Endothelial cell of umbilical vein (primary cell): ENCODE results near the gene PTK6. TPM values are rescaled to one million over a fixed set of nuclear protein-coding genes. Genes with fewer than 3 reads are reported as not detected.

Experiments used
- BruUV-seq: library from RNA; stranded (reverse); fragments of 400-500 nt; replicated peaks from 2 replicates; lab custom pipeline; 2021; lab: Mats Ljungman, UMichigan
- CTCF ChIA-PET: fragments of 300-600, 350-600 bp; sonication (Branson Sonifier 250); formaldehyde crosslinking; loops from one replicate; lab custom pipeline; 2021; ENCODE audit warnings: antibody characterized with exemption, inconsistent platforms; lab: Charles Lee
- POLR2A ChIA-PET: fragments of 300-600, 350-600 bp; sonication (Branson Sonifier 250); formaldehyde crosslinking; loops from one replicate; lab custom pipeline; 2021; ENCODE audit warnings: antibody characterized with exemption, inconsistent platforms; lab: Charles Lee
- DNase-seq: peaks from one replicate; pipeline ENCODE4 v3.0.0-alpha.2; 2011; ENCODE audit warnings: low read depth, low spot score
- FAIRE-seq: peaks from 2 replicates; lab custom pipeline; 2011; peaks lifted over from hg19 to GRCh38; lab: Jason Lieb, UNC
- H2AFZ ChIP-seq: 2 replicates; pipeline ENCODE4 v1.6.0; 2012; ENCODE audit warnings: low read depth, low read length, control low read depth, inconsistent platforms
- H3K27ac ChIP-seq: 2 replicates; pipeline ENCODE4 v1.5.1; 2011; ENCODE audit warnings: low read depth, mild to moderate bottlenecking, control low read depth, low read length, moderate library complexity; ENCODE audit not compliant: insufficient read depth
- H3K27me3 ChIP-seq, 2 experiments: 2 replicates each; pipeline versions ENCODE4 v1.6.0 to v1.6.1; 2011; ENCODE audit warnings: low read length in 2 of 2, mixed read lengths in 1 of 2; ENCODE audit not compliant: control insufficient read depth in 2 of 2, insufficient read depth in 2 of 2
- H3K36me3 ChIP-seq, 2 experiments: 2 replicates in 1 of 2; 3 replicates in 1 of 2; pipeline ENCODE4 v1.5.1; 2011; ENCODE audit warnings: low read length in 2 of 2, mild to moderate bottlenecking in 1 of 2, moderate library complexity in 1 of 2; ENCODE audit not compliant: control insufficient read depth in 2 of 2, insufficient read depth in 2 of 2; ENCODE audit errors: extremely low read depth in 1 of 2
- H3K4me1 ChIP-seq: 3 replicates; pipeline ENCODE4 v1.5.1; 2011; ENCODE audit warnings: mild to moderate bottlenecking, low read length; ENCODE audit not compliant: control insufficient read depth, insufficient read depth; ENCODE audit errors: extremely low read depth
- H3K4me2 ChIP-seq: 2 replicates; pipeline ENCODE4 v1.6.1; 2011; ENCODE audit warnings: low read length, control low read depth, mixed read lengths; ENCODE audit not compliant: insufficient read depth
- H3K4me3 ChIP-seq, 3 experiments: fragments of 200-600 bp in 1 of 3; sonication (generic), shearing (Covaris generic) in 1 of 3; replicated peaks in 1 of 3; 2 replicates each; pipeline ENCODE4 v1.5.1; 2011 to 2016; ENCODE audit warnings: control low read depth in 3 of 3, low read length in 3 of 3, mild to moderate bottlenecking in 2 of 3, inconsistent platforms in 1 of 3, low read depth in 1 of 3, moderate library complexity in 1 of 3; ENCODE audit not compliant: insufficient read depth in 1 of 3
- H3K79me2 ChIP-seq: 2 replicates; pipeline ENCODE4 v1.6.0; 2012; ENCODE audit warnings: low read length, inconsistent platforms; ENCODE audit not compliant: control insufficient read depth, insufficient read depth
- H3K9ac ChIP-seq: replicated peaks from 2 replicates; pipeline ENCODE3; 2011; ENCODE audit warnings: low read length, control low read depth; ENCODE audit not compliant: insufficient read depth; ENCODE audit errors: extremely low read depth
- H3K9me1 ChIP-seq: replicated peaks from 3 replicates; pipeline ENCODE4 v1.6.0; 2011; ENCODE audit warnings: mild to moderate bottlenecking, low read length; ENCODE audit not compliant: control insufficient read depth, insufficient read depth; ENCODE audit errors: extremely low read depth
- H3K9me3 ChIP-seq: replicated peaks from 2 replicates; pipeline ENCODE4 v1.5.1; 2012; ENCODE audit warnings: low read length, inconsistent platforms; ENCODE audit not compliant: control insufficient read depth, insufficient read depth
- H4K20me1 ChIP-seq: replicated peaks from 2 replicates; pipeline ENCODE3; 2011; ENCODE audit warnings: mild to moderate bottlenecking, low read length; ENCODE audit not compliant: control insufficient read depth, insufficient read depth; ENCODE audit errors: extremely low read depth
- EZH2 ChIP-seq: IDR thresholded peaks from 2 replicates; pipeline ENCODE4 v1.6.1; 2012; ENCODE audit warnings: borderline replicate concordance, low read depth, mild to moderate bottlenecking, moderate library complexity, low read length, inconsistent platforms; ENCODE audit not compliant: severe bottlenecking
- FOS ChIP-seq: IDR thresholded peaks from 2 replicates; pipeline ENCODE4 v1.6.1; 2011; ENCODE audit warnings: mild to moderate bottlenecking, low read length, moderate library complexity, borderline replicate concordance; ENCODE audit not compliant: insufficient read depth
- GATA2 ChIP-seq: IDR thresholded peaks from 2 replicates; pipeline ENCODE4 v1.7.0; 2011; ENCODE audit warnings: low read depth, mild to moderate bottlenecking, moderate library complexity, mixed read lengths, low read length; ENCODE audit not compliant: insufficient read length, insufficient read depth
- JUN ChIP-seq: IDR thresholded peaks from 2 replicates; pipeline ENCODE4 v1.6.1; 2011; ENCODE audit warnings: borderline replicate concordance, low read depth; ENCODE audit not compliant: insufficient read length, insufficient read depth
- MYC ChIP-seq: IDR thresholded peaks from one replicate; pipeline ENCODE4 v1.6.1; 2011; ENCODE audit warnings: mild to moderate bottlenecking, low read depth, low read length
- POLR2A ChIP-seq: IDR thresholded peaks from 2 replicates; pipeline ENCODE4 v1.6.1; 2012; ENCODE audit warnings: low read depth, mild to moderate bottlenecking, control low read depth, low read length
- POLR2AphosphoS5 ChIP-seq: IDR thresholded peaks from 2 replicates; pipeline ENCODE4 v1.6.1; 2012; ENCODE audit warnings: low read depth, mild to moderate bottlenecking, control low read depth, low read length, moderate library complexity; ENCODE audit not compliant: insufficient read depth
- dilution Hi-C: fragments of 300-500 bp; cut with MboI; formaldehyde crosslinking; loops from one replicate; pipeline ENCODE4 v1.15.0; 2019; ENCODE audit warnings: low sequenced_read_pairs; ENCODE audit not compliant: extremely low pct_ligation_motif_present
- intact Hi-C: fragments of 100-400 bp; cut with micrococcal nuclease; formaldehyde crosslinking; loops from one replicate; pipeline ENCODE4 v1.10.0; 2022
- polyA plus RNA-seq, 4 experiments: library from polyadenylated mRNA; depleted of rRNA in 3 of 4; stranded (reverse) in 3 of 4; unstranded in 1 of 4; fragments of >200 nt; gene quantifications; 2 replicates each; pipeline versions ENCODE4 v1.2.1 to v1.2.3, GENCODE V29; 2011 to 2012; ENCODE audit warnings: missing spikeins in 1 of 4
- total RNA-seq: library from RNA; stranded (reverse); gene quantifications from 2 replicates; pipeline ENCODE4 v1.2.3, GENCODE V29; 2021
- TF ChIP-seq, protein P1 (sequence below): IDR thresholded peaks from 2 replicates; pipeline ENCODE4 v1.6.1; 2011; ENCODE audit not compliant: insufficient read depth, insufficient read length
- TF ChIP-seq, protein P2 (sequence below), 2 donors: IDR thresholded peaks; 1 replicate in 1 of 2; 2 replicates in 1 of 2; pipeline ENCODE4 v1.5.1; 2011; ENCODE audit warnings: low read length in 2 of 2, mild to moderate bottlenecking in 2 of 2, moderate library complexity in 2 of 2, control low read depth in 1 of 2, inconsistent platforms in 1 of 2, low read depth in 1 of 2; ENCODE audit not compliant: insufficient read depth in 1 of 2; ENCODE audit errors: extremely low read depth in 1 of 2

PTK6 gene
- total and polyA plus RNA-seq, 2 donors (not counting 3 experiments of a cell fraction or from before 2014, with no cell fraction given) = 0.18 TPM; not detected in 1

DNA sequence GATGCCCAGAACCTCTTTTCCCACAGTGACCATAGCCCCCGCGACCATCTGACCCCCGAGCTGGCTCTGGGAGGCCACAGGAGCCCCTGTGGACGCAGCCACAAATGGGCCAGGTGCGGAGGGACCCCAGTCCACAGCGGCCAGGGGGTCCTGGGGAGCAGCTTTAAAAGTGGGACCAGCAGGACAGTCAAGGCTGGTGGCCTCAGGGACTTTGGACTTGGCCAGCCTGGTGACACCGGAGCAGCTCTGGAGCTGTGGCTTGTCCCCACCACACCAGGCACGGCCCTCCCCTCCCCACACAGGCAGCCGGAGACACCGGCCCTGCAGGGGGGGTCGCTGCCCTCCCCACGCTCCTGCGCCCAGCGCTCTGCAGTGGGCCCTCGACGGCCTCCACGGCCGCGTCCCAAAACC, 20.3 kb upstream of the PTK6 start:
- TF ChIP-seq JUN (no peak), EZH2 (no peak), POLR2AphosphoS5 (no peak), FOS (no peak), POLR2A (no peak), MYC (no peak), GATA2 (no peak)
- TF ChIP-seq, protein P1, sequence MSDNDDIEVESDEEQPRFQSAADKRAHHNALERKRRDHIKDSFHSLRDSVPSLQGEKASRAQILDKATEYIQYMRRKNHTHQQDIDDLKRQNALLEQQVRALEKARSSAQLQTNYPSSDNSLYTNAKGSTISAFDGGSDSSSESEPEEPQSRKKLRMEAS = no peak
- TF ChIP-seq, protein P2, sequence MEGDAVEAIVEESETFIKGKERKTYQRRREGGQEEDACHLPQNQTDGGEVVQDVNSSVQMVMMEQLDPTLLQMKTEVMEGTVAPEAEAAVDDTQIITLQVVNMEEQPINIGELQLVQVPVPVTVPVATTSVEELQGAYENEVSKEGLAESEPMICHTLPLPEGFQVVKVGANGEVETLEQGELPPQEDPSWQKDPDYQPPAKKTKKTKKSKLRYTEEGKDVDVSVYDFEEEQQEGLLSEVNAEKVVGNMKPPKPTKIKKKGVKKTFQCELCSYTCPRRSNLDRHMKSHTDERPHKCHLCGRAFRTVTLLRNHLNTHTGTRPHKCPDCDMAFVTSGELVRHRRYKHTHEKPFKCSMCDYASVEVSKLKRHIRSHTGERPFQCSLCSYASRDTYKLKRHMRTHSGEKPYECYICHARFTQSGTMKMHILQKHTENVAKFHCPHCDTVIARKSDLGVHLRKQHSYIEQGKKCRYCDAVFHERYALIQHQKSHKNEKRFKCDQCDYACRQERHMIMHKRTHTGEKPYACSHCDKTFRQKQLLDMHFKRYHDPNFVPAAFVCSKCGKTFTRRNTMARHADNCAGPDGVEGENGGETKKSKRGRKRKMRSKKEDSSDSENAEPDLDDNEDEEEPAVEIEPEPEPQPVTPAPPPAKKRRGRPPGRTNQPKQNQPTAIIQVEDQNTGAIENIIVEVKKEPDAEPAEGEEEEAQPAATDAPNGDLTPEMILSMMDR (IDR thresholded peaks at IDR 0.05; ENCODE audit: extremely low read depth in 1 of 2, insufficient read depth in 1 of 2, low read depth in 1 of 2, low read length in 2 of 2) = no peak
- no peaks in the 10 kb centered on the region for H3K9me1 ChIP-seq
- ChIA-PET CTCF (no interaction called here), POLR2A (no interaction called here)
- H3K27ac ChIP-seq = no peak overlapping the region
- no peaks in the 10 kb centered on the region for H3K27me3 ChIP-seq
- no peak overlapping the region for H3K9ac ChIP-seq
- H2AFZ ChIP-seq = no peak overlapping the region
- H3K4me3 ChIP-seq = no peak overlapping the region
- no peak overlapping the region for H3K4me2 ChIP-seq
- BruUV-seq = no TSS peak
- no peaks in the 10 kb centered on the region for H3K9me3 ChIP-seq
- no peak for FAIRE-seq
- DNase-seq = no peak
- intact Hi-C loops (no loop called here), dilution Hi-C loops (no loop called here)
- H3K79me2 ChIP-seq = no peaks in the 10 kb centered on the region
- no peaks in the 10 kb centered on the region for H4K20me1 ChIP-seq
- H3K4me1 ChIP-seq = no peaks in the 10 kb centered on the region
- peaks cover 0 to 11% of the 10 kb centered on the region in 2 experiments for H3K36me3 ChIP-seq
